Esophagus muscularis mucosa (tissue), 4 donors: Measurements from ENCODE around the gene PRKAR1B. TPM values are rescaled to one million over a fixed set of nuclear protein-coding genes. Genes with fewer than 3 reads are reported as not detected.
A peak's percentile ranks its signal among the peaks of the same experiment; 100 is the strongest.

Experiments used
- DNase-seq: peaks from one replicate; pipeline ENCODE4 v3.0.0-alpha.2; 2017; ENCODE audit errors: extremely low spot score
- H3K27ac ChIP-seq, 4 donors: fragments of 200-600 bp; sonication (generic); replicated peaks in 1 of 4; 1 replicate in 3 of 4; 2 replicates in 1 of 4; pipeline ENCODE4 v1.5.1; 2016 to 2019; ENCODE audit warnings: mild to moderate bottlenecking in 1 of 4
- H3K27me3 ChIP-seq, 4 donors: fragments of 200-600 bp; sonication (generic); one replicate each; pipeline versions ENCODE4 v1.5.1 to v1.6.0; 2016 to 2019
- H3K36me3 ChIP-seq, 4 donors: fragments of 200-600 bp; sonication (generic); one replicate each; pipeline ENCODE4 v1.5.1; 2016 to 2019
- H3K4me1 ChIP-seq, 4 donors: fragments of 200-600 bp; sonication (generic); one replicate each; pipeline ENCODE4 v1.5.1; 2016 to 2019
- H3K4me3 ChIP-seq, 4 donors: fragments of 200-600 bp; sonication (generic); 1 replicate in 2 of 4; 2 replicates in 2 of 4; pipeline ENCODE4 v1.5.1; 2016 to 2019; ENCODE audit warnings: mild to moderate bottlenecking in 4 of 4, moderate library complexity in 1 of 4
- H3K9me3 ChIP-seq, 4 donors: fragments of 200-600 bp; sonication (generic); 1 replicate in 3 of 4; 2 replicates in 1 of 4; pipeline ENCODE4 v1.5.1; 2016 to 2019
- EP300 ChIP-seq: sonication (generic); formaldehyde crosslinking; IDR thresholded peaks from one replicate; pipeline ENCODE4 v1.6.1; 2017; ENCODE audit warnings: antibody characterized with exemption
- POLR2A ChIP-seq: fragments of 450-650 bp; IDR thresholded peaks from one replicate; pipeline ENCODE4 v1.6.1; 2017; ENCODE audit warnings: antibody characterized with exemption, moderate library complexity, mild to moderate bottlenecking, low read depth
- POLR2AphosphoS5 ChIP-seq, 2 donors: sonication (generic); formaldehyde crosslinking; IDR thresholded peaks; one replicate each; pipeline ENCODE4 v1.6.1; 2017; ENCODE audit warnings: antibody characterized with exemption in 2 of 2
- WGBS: methylation state at CpG from one replicate; pipeline ENCODE4 v1.1.5; 2018; 5-methylcytosine and 5-hydroxymethylcytosine counted together
- intact Hi-C: fragments of 100-400 bp; cut with DNase I; formaldehyde crosslinking; loops from one replicate; pipeline ENCODE4 v1.15.1; 2023
- total RNA-seq, 4 donors: library from RNA; depleted of rRNA; stranded (reverse); fragments of >200 nt; gene quantifications; one replicate each; pipeline versions ENCODE4 v1.1.0 to v1.2.1, GENCODE V29; 2016
- TF ChIP-seq, protein P1 (sequence below), 3 experiments: fragments of 200-600 bp in 2 of 3; fragments of 450-650 bp in 1 of 3; sonication (generic) in 2 of 3; IDR thresholded peaks; one replicate each; pipeline ENCODE4 v1.5.1; 2017 to 2019; ENCODE audit warnings: antibody characterized with exemption in 3 of 3, mild to moderate bottlenecking in 2 of 3, moderate library complexity in 1 of 3

PRKAR1B gene
- total RNA-seq, 4 donors from 2014 or later = 15.4 to 46.9 (median 31.4) TPM

- Histone ChIP-seq H3K4me1 (peaks cover 26 to 51% (median 37%) of the 10 kb centered on the region in 4 donors), H3K27ac (peak overlapping the region in 3 of 4 donors; percentile 17 to 44 (median 37)), H3K27me3 (peaks cover 0 to 25% (median 0%) of the 10 kb centered on the region in 4 donors), H3K4me3 (peak overlapping the region; percentile 53 to 67 (median 56)), H3K36me3 (no peaks in the 10 kb centered on the region), H3K9me3 (peaks cover 0 to 3% (median 0%) of the 10 kb centered on the region in 4 donors)
- TF ChIP-seq POLR2AphosphoS5 (IDR thresholded peaks at IDR 0.05) = peak; percentile 36 to 50
- TF ChIP-seq POLR2A = no peak
- no peak for TF ChIP-seq EP300
- TF ChIP-seq, protein P1, sequence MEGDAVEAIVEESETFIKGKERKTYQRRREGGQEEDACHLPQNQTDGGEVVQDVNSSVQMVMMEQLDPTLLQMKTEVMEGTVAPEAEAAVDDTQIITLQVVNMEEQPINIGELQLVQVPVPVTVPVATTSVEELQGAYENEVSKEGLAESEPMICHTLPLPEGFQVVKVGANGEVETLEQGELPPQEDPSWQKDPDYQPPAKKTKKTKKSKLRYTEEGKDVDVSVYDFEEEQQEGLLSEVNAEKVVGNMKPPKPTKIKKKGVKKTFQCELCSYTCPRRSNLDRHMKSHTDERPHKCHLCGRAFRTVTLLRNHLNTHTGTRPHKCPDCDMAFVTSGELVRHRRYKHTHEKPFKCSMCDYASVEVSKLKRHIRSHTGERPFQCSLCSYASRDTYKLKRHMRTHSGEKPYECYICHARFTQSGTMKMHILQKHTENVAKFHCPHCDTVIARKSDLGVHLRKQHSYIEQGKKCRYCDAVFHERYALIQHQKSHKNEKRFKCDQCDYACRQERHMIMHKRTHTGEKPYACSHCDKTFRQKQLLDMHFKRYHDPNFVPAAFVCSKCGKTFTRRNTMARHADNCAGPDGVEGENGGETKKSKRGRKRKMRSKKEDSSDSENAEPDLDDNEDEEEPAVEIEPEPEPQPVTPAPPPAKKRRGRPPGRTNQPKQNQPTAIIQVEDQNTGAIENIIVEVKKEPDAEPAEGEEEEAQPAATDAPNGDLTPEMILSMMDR (IDR thresholded peaks at IDR 0.05) = peak in 1 of 3 experiments; percentile 16
- DNase-seq = no peak
- 5% methylated on average over 60 of the region's 91 CpGs for WGBS
- intact Hi-C loops = no loop called here
Measured at GRCh38 chr7:522071-522950, 204.8 kb downstream of the PRKAR1B start.

DNA sequence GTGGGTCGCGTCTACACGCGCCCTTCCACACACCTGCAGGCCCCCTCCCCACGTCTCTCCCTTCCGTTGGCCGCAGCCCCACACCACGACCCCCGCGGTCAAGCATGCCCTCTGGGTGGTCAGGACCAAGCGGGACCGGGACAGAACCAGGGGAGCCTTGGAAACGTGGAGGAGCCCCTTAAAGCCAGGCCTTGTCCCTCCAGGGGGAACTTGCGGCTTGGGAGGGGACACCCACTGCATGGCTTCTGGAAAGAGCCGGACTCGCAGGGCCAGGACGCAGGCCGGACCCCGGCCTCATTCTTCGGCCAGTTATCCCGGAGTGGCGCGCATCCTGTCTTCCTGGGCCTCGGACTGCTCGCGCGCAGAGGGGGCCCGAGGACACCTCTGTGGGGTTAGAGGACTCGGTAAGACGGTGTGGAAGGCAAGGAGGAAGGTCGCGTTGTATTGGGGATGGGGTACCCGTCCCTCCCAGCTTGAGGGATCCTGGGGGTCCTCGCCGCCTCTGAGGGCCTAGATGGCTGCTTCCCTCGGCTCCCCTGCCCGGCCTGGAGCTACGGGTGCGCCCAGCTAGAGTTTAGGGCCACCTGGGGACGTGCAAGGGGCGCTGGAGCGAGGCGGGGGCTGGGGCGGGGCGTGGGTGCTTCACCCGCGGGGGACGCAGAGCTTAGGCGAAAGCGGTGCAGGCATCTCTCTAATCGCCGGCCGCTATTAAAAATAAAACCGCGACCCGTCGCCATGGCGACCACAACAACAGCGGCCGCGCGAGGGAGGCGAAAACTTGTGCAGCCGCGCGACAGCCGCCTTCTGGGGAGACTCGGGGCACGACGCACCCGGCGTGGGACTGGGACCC is 205.6 kb downstream of the PRKAR1B start:
- intact Hi-C loops = no loop called here
- DNase-seq = no peak
- Histone ChIP-seq H3K27me3 (peaks cover 0 to 25% (median 0%) of the 10 kb centered on the region in 4 donors), H3K27ac (peak overlapping the region; percentile 17 to 91 (median 51)), H3K9me3 (no peaks in the 10 kb centered on the region), H3K4me1 (peaks cover 29 to 60% (median 41%) of the 10 kb centered on the region in 4 donors), H3K4me3 (peak overlapping the region; percentile 53 to 67 (median 56)), H3K36me3 (no peaks in the 10 kb centered on the region)
- WGBS = 16% methylated on average over 28 of the region's 72 CpGs
- TF ChIP-seq POLR2A (no peak), POLR2AphosphoS5 (IDR thresholded peaks at IDR 0.05) (no peak), EP300 (no peak)
- TF ChIP-seq, protein P1 (IDR thresholded peaks at IDR 0.05) = no peak

GRCh38 chr7:520503-521161 is 206.4 kb downstream of the PRKAR1B start:
- no peaks in the 10 kb centered on the region for H3K9me3 ChIP-seq
- peak overlapping the region; percentile 90 to 96 (median 93) for H3K27ac ChIP-seq
- no peak for TF ChIP-seq POLR2A
- no peak for TF ChIP-seq EP300
- TF ChIP-seq POLR2AphosphoS5 (IDR thresholded peaks at IDR 0.05) = no peak
- TF ChIP-seq, protein P1 (IDR thresholded peaks at IDR 0.05) = no peak
- peaks cover 36 to 68% (median 50%) of the 10 kb centered on the region in 4 donors for H3K4me1 ChIP-seq
- H3K4me3 ChIP-seq = peak overlapping the region; percentile 65 to 89 (median 81)
- 39% methylated on average over 23 of the region's 63 CpGs for WGBS
- intact Hi-C loops = no loop called here
- DNase-seq = no peak
- no peaks in the 10 kb centered on the region for H3K36me3 ChIP-seq
- peaks cover 0 to 25% (median 0%) of the 10 kb centered on the region in 4 donors for H3K27me3 ChIP-seq
